ENCODE measurements around the gene ALDH1A2.
A peak's percentile ranks its signal among the peaks of the same experiment; 100 is the strongest.

ALDH1A2 gene

GRCh38 chr15:58044551-58044950 is 21.0 kb downstream of the ALDH1A2 start:
- TF ChIP-seq CTCF (IDR thresholded peaks at IDR 0.05; ENCODE audit: control insufficient read depth, extremely low read depth, insufficient read depth), result no peak

DNA sequence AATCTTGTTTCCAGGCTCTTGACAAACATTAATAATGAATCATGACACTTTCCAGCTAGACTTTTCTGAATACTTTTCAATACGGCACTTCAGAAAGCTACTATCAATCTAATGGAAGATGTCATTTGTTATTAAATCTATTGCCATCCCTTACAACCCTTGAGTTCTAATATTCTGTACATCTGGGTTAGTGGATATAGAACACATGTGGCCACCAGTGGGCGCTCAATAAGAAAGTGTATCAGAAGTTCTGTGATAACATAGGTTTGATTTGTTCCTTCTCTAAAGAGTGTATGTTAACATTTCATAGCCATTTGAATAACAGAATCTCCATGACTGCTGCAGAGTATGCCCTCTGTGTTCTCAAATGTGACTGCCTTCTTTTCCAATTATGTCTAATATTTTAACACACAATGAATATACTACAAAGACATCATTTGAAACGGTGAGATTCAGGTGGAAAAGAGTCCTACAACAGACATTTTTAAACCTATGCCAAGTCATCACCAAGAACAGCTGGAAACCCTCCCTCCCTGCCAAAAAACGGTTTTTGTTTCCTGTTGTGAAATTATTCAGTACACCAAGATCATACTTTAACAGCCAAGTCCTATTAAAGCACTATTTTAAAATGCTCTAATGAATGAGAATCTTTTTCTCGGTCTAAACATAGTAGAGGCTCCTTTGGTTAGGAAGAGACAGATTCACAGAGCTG is 22.2 kb downstream of the ALDH1A2 start:
- H3K4me3 ChIP-seq (ENCODE audit: low read depth, low read length), result no peak overlapping the region
- DNase-seq (ENCODE audit: low read depth), result no peak
- TF ChIP-seq CTCF (IDR thresholded peaks at IDR 0.05; ENCODE audit: control insufficient read depth, extremely low read depth, insufficient read depth), result peak; percentile 71

More at GRCh38 chr15:58044551-58044950, 21.0 kb downstream of the ALDH1A2 start:
- no peak overlapping the region for H3K4me3 ChIP-seq (ENCODE audit: low read depth, low read length)
- DNase-seq (ENCODE audit: low read depth), result no peak

DNA sequence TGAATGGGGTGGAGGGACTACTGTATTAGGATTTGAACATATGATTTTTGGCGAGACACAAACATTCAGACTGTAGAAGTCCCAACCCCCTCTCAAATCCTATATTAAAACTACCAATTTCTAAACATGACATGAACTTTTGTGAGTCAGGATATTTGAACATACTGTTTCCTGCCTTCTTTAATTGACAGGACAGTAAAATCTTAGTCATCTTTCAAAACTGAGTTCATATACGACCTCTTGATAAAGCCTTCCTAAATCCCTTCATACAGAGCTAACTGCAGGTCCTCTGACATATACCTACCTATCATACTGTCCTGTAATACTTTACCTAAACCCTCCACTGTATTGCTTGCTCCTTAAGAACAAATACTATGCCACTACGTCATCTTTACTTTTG is 23.5 kb downstream of the ALDH1A2 start:
- no peak for DNase-seq (ENCODE audit: low read depth)
- TF ChIP-seq CTCF (IDR thresholded peaks at IDR 0.05; ENCODE audit: control insufficient read depth, extremely low read depth, insufficient read depth), result no peak
- H3K4me3 ChIP-seq (ENCODE audit: low read depth, low read length), result no peak overlapping the region

DNA sequence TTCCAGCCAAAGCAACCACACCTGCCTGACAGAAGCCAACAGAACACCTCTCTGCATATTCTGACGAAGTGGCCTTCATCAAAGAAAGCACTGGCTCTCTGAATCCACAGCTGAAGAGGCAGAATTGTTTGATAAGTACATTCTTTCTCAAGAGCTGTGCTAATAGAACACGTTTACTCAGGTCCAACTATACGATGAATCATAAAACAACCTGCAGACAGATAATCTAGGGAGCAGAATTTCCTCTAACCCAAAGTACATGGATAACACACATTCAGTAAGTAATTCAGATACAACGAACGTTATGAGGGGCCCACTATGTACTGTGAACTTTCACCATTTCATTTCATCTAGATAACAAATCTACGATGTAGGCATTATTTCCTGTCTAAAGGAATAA is 25.4 kb downstream of the ALDH1A2 start:
- DNase-seq (ENCODE audit: low read depth), result no peak
- TF ChIP-seq CTCF (IDR thresholded peaks at IDR 0.05; ENCODE audit: control insufficient read depth, extremely low read depth, insufficient read depth), result no peak
- no peak overlapping the region for H3K4me3 ChIP-seq (ENCODE audit: low read depth, low read length)

- no peak for TF ChIP-seq CTCF (IDR thresholded peaks at IDR 0.05; ENCODE audit: control insufficient read depth, extremely low read depth, insufficient read depth)
- no peak for DNase-seq (ENCODE audit: low read depth)
These were observed 26.2 kb downstream of the ALDH1A2 start for GRCh38 chr15:58039079-58040035.

GRCh38 chr15:58038426-58039078 is 27.0 kb downstream of the ALDH1A2 start:
- no peak for TF ChIP-seq CTCF (IDR thresholded peaks at IDR 0.05; ENCODE audit: control insufficient read depth, extremely low read depth, insufficient read depth)
- peak; percentile 93 for DNase-seq (ENCODE audit: low read depth)

More at GRCh38 chr15:58039079-58040035, 26.2 kb downstream of the ALDH1A2 start:
- no peak overlapping the region for H3K4me3 ChIP-seq (ENCODE audit: low read depth, low read length)

More at GRCh38 chr15:58038426-58039078, 27.0 kb downstream of the ALDH1A2 start:
- no peak overlapping the region for H3K4me3 ChIP-seq (ENCODE audit: low read depth, low read length)

Data from LNCaP clone FGC (cell line).